Endothelial cell of umbilical vein (primary cell): ENCODE measurements around the gene PPAN. TPM values are rescaled to one million over a fixed set of nuclear protein-coding genes. Genes with fewer than 3 reads are reported as not detected.

ENCODE experiments used
- BruUV-seq: library from RNA; stranded (reverse); fragments of 400-500 nt; replicated peaks from 2 replicates; lab custom pipeline; 2021; lab: Mats Ljungman, UMichigan
- CTCF ChIA-PET: fragments of 300-600, 350-600 bp; sonication (Branson Sonifier 250); formaldehyde crosslinking; loops from one replicate; lab custom pipeline; 2021; ENCODE audit warnings: antibody characterized with exemption, inconsistent platforms; lab: Charles Lee
- POLR2A ChIA-PET: fragments of 300-600, 350-600 bp; sonication (Branson Sonifier 250); formaldehyde crosslinking; loops from one replicate; lab custom pipeline; 2021; ENCODE audit warnings: antibody characterized with exemption, inconsistent platforms; lab: Charles Lee
- DNase-seq: peaks from one replicate; pipeline ENCODE4 v3.0.0-alpha.2; 2011; ENCODE audit warnings: low read depth, low spot score
- FAIRE-seq: peaks from 2 replicates; lab custom pipeline; 2011; peaks lifted over from hg19 to GRCh38; lab: Jason Lieb, UNC
- H2AFZ ChIP-seq: 2 replicates; pipeline ENCODE4 v1.6.0; 2012; ENCODE audit warnings: low read depth, low read length, control low read depth, inconsistent platforms
- H3K27ac ChIP-seq: 2 replicates; pipeline ENCODE4 v1.5.1; 2011; ENCODE audit warnings: low read depth, mild to moderate bottlenecking, control low read depth, low read length, moderate library complexity; ENCODE audit not compliant: insufficient read depth
- H3K27me3 ChIP-seq, 2 experiments: 2 replicates each; pipeline versions ENCODE4 v1.6.0 to v1.6.1; 2011; ENCODE audit warnings: low read length in 2 of 2, mixed read lengths in 1 of 2; ENCODE audit not compliant: control insufficient read depth in 2 of 2, insufficient read depth in 2 of 2
- H3K36me3 ChIP-seq, 2 experiments: 2 replicates in 1 of 2; 3 replicates in 1 of 2; pipeline ENCODE4 v1.5.1; 2011; ENCODE audit warnings: low read length in 2 of 2, mild to moderate bottlenecking in 1 of 2, moderate library complexity in 1 of 2; ENCODE audit not compliant: control insufficient read depth in 2 of 2, insufficient read depth in 2 of 2; ENCODE audit errors: extremely low read depth in 1 of 2
- H3K4me1 ChIP-seq: 3 replicates; pipeline ENCODE4 v1.5.1; 2011; ENCODE audit warnings: mild to moderate bottlenecking, low read length; ENCODE audit not compliant: control insufficient read depth, insufficient read depth; ENCODE audit errors: extremely low read depth
- H3K4me2 ChIP-seq: 2 replicates; pipeline ENCODE4 v1.6.1; 2011; ENCODE audit warnings: low read length, control low read depth, mixed read lengths; ENCODE audit not compliant: insufficient read depth
- H3K4me3 ChIP-seq, 3 experiments: fragments of 200-600 bp in 1 of 3; sonication (generic), shearing (Covaris generic) in 1 of 3; replicated peaks in 1 of 3; 2 replicates each; pipeline ENCODE4 v1.5.1; 2011 to 2016; ENCODE audit warnings: control low read depth in 3 of 3, low read length in 3 of 3, mild to moderate bottlenecking in 2 of 3, inconsistent platforms in 1 of 3, low read depth in 1 of 3, moderate library complexity in 1 of 3; ENCODE audit not compliant: insufficient read depth in 1 of 3
- H3K79me2 ChIP-seq: 2 replicates; pipeline ENCODE4 v1.6.0; 2012; ENCODE audit warnings: low read length, inconsistent platforms; ENCODE audit not compliant: control insufficient read depth, insufficient read depth
- H3K9ac ChIP-seq: replicated peaks from 2 replicates; pipeline ENCODE3; 2011; ENCODE audit warnings: low read length, control low read depth; ENCODE audit not compliant: insufficient read depth; ENCODE audit errors: extremely low read depth
- H3K9me1 ChIP-seq: replicated peaks from 3 replicates; pipeline ENCODE4 v1.6.0; 2011; ENCODE audit warnings: mild to moderate bottlenecking, low read length; ENCODE audit not compliant: control insufficient read depth, insufficient read depth; ENCODE audit errors: extremely low read depth
- H3K9me3 ChIP-seq: replicated peaks from 2 replicates; pipeline ENCODE4 v1.5.1; 2012; ENCODE audit warnings: low read length, inconsistent platforms; ENCODE audit not compliant: control insufficient read depth, insufficient read depth
- H4K20me1 ChIP-seq: replicated peaks from 2 replicates; pipeline ENCODE3; 2011; ENCODE audit warnings: mild to moderate bottlenecking, low read length; ENCODE audit not compliant: control insufficient read depth, insufficient read depth; ENCODE audit errors: extremely low read depth
- EZH2 ChIP-seq: IDR thresholded peaks from 2 replicates; pipeline ENCODE4 v1.6.1; 2012; ENCODE audit warnings: borderline replicate concordance, low read depth, mild to moderate bottlenecking, moderate library complexity, low read length, inconsistent platforms; ENCODE audit not compliant: severe bottlenecking
- FOS ChIP-seq: IDR thresholded peaks from 2 replicates; pipeline ENCODE4 v1.6.1; 2011; ENCODE audit warnings: mild to moderate bottlenecking, low read length, moderate library complexity, borderline replicate concordance; ENCODE audit not compliant: insufficient read depth
- GATA2 ChIP-seq: IDR thresholded peaks from 2 replicates; pipeline ENCODE4 v1.7.0; 2011; ENCODE audit warnings: low read depth, mild to moderate bottlenecking, moderate library complexity, mixed read lengths, low read length; ENCODE audit not compliant: insufficient read length, insufficient read depth
- JUN ChIP-seq: IDR thresholded peaks from 2 replicates; pipeline ENCODE4 v1.6.1; 2011; ENCODE audit warnings: borderline replicate concordance, low read depth; ENCODE audit not compliant: insufficient read length, insufficient read depth
- MYC ChIP-seq: IDR thresholded peaks from one replicate; pipeline ENCODE4 v1.6.1; 2011; ENCODE audit warnings: mild to moderate bottlenecking, low read depth, low read length
- POLR2A ChIP-seq: IDR thresholded peaks from 2 replicates; pipeline ENCODE4 v1.6.1; 2012; ENCODE audit warnings: low read depth, mild to moderate bottlenecking, control low read depth, low read length
- POLR2AphosphoS5 ChIP-seq: IDR thresholded peaks from 2 replicates; pipeline ENCODE4 v1.6.1; 2012; ENCODE audit warnings: low read depth, mild to moderate bottlenecking, control low read depth, low read length, moderate library complexity; ENCODE audit not compliant: insufficient read depth
- dilution Hi-C: fragments of 300-500 bp; cut with MboI; formaldehyde crosslinking; loops from one replicate; pipeline ENCODE4 v1.15.0; 2019; ENCODE audit warnings: low sequenced_read_pairs; ENCODE audit not compliant: extremely low pct_ligation_motif_present
- intact Hi-C: fragments of 100-400 bp; cut with micrococcal nuclease; formaldehyde crosslinking; loops from one replicate; pipeline ENCODE4 v1.10.0; 2022
- polyA plus RNA-seq, 4 experiments: library from polyadenylated mRNA; depleted of rRNA in 3 of 4; stranded (reverse) in 3 of 4; unstranded in 1 of 4; fragments of >200 nt; gene quantifications; 2 replicates each; pipeline versions ENCODE4 v1.2.1 to v1.2.3, GENCODE V29; 2011 to 2012; ENCODE audit warnings: missing spikeins in 1 of 4
- total RNA-seq: library from RNA; stranded (reverse); gene quantifications from 2 replicates; pipeline ENCODE4 v1.2.3, GENCODE V29; 2021
- TF ChIP-seq, protein P1 (sequence below): IDR thresholded peaks from 2 replicates; pipeline ENCODE4 v1.6.1; 2011; ENCODE audit not compliant: insufficient read depth, insufficient read length
- TF ChIP-seq, protein P2 (sequence below), 2 donors: IDR thresholded peaks; 1 replicate in 1 of 2; 2 replicates in 1 of 2; pipeline ENCODE4 v1.5.1; 2011; ENCODE audit warnings: low read length in 2 of 2, mild to moderate bottlenecking in 2 of 2, moderate library complexity in 2 of 2, control low read depth in 1 of 2, inconsistent platforms in 1 of 2, low read depth in 1 of 2; ENCODE audit not compliant: insufficient read depth in 1 of 2; ENCODE audit errors: extremely low read depth in 1 of 2

PPAN gene
- total and polyA plus RNA-seq, 2 donors (not counting 3 experiments of a cell fraction or from before 2014, with no cell fraction given): 27.6 to 51.6 TPM

DNA sequence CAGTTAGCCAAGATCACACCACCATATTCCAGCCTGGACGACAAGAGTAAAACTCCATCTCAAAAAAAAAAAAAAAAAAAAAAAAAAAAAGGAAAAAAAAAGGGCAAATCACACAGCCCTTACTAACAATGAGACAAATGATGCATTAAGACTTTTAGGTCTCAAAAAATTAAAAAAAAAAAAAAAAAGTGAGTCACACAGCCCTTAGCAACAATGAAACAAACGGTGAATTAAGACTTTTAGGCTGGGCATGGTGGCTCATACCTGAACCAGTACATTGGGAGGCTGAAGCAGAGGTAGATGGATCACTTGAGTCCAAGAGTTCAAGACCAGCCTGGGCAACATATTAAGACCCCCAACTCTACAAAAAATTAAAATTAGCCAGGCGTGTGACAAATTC lies 45.9 kb downstream of the PPAN start:
- FAIRE-seq: no peak
- H2AFZ ChIP-seq: no peak overlapping the region
- H3K4me3 ChIP-seq: no peak overlapping the region
- POLR2A ChIA-PET: no interaction called here
- H3K27me3 ChIP-seq: no peaks in the 10 kb centered on the region
- H3K27ac ChIP-seq: no peak overlapping the region
- H4K20me1 ChIP-seq: no peaks in the 10 kb centered on the region
- H3K4me2 ChIP-seq: no peak overlapping the region
- no peaks in the 10 kb centered on the region for H3K9me1 ChIP-seq
- no peaks in the 10 kb centered on the region for H3K9me3 ChIP-seq
- H3K79me2 ChIP-seq: no peaks in the 10 kb centered on the region
- intact Hi-C loops: no loop called here
- no peak overlapping the region for H3K9ac ChIP-seq
- no peak for DNase-seq
- H3K36me3 ChIP-seq: peaks cover 35 to 44% of the 10 kb centered on the region in 2 experiments
- no TSS peak for BruUV-seq
- no peaks in the 10 kb centered on the region for H3K4me1 ChIP-seq
- TF ChIP-seq, protein P1, sequence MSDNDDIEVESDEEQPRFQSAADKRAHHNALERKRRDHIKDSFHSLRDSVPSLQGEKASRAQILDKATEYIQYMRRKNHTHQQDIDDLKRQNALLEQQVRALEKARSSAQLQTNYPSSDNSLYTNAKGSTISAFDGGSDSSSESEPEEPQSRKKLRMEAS: no peak
- TF ChIP-seq JUN (no peak), POLR2AphosphoS5 (no peak), MYC (no peak), FOS (no peak), POLR2A (no peak), EZH2 (no peak), GATA2 (no peak)
- TF ChIP-seq, protein P2, sequence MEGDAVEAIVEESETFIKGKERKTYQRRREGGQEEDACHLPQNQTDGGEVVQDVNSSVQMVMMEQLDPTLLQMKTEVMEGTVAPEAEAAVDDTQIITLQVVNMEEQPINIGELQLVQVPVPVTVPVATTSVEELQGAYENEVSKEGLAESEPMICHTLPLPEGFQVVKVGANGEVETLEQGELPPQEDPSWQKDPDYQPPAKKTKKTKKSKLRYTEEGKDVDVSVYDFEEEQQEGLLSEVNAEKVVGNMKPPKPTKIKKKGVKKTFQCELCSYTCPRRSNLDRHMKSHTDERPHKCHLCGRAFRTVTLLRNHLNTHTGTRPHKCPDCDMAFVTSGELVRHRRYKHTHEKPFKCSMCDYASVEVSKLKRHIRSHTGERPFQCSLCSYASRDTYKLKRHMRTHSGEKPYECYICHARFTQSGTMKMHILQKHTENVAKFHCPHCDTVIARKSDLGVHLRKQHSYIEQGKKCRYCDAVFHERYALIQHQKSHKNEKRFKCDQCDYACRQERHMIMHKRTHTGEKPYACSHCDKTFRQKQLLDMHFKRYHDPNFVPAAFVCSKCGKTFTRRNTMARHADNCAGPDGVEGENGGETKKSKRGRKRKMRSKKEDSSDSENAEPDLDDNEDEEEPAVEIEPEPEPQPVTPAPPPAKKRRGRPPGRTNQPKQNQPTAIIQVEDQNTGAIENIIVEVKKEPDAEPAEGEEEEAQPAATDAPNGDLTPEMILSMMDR (IDR thresholded peaks at IDR 0.05; ENCODE audit: extremely low read depth in 1 of 2, insufficient read depth in 1 of 2, low read depth in 1 of 2, low read length in 2 of 2): no peak
- dilution Hi-C loops: no loop called here
- CTCF ChIA-PET: no interaction called here
